Activated CD4-positive, alpha-beta T cell treated with anti-CD3 and anti-CD28 coated beads for 1 hour (primary cell): ENCODE measurements around the gene TSEN34.
"Not testable (repeated sequence)": the region's sequence is repeated elsewhere in the genome, so short reads cannot be mapped to it uniquely, and the experiment has no call there.

Source experiments
- DNase-seq: peaks from one replicate; pipeline ENCODE4 v3.0.0-alpha.2; 2020

TSEN34 gene

DNA sequence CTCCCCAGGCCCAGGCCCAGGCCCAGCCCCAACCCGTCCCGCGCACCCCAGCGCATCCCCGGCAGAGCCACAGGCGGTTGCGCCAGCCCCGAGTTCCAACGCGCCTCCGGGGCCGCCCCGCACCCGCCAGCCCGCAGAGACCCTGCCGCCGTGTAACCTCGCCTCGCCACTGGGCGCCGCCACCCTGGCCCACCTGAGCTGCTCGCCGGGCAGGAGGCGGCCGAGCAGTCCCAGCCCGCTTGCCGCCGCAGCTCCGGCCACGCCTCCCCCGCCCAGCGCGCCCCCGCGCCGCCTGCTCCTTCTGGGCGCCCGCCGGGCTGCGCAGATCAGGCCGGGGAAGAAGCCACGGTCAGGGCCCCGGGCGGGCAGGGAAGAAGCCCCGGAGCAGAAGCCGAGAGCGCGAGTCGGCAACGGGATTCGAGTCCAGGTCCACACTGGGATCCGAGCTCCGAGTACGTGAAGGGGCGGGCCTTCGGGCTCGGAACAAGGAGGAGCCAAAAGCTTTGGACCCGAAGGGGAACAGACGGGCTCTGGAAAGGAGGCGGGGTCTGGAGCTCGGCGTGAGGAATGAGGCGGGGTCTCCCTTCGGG lies 1.9 kb upstream of the TSEN34 start, which contains the start of gene MBOAT7:
Gene MBOAT7, minus strand, starts transcription at position 436 of the 590 bp plus-strand sequence. CDS start 1,072 bp downstream, outside the sequence.
- DNase-seq: peak; percentile 45

DNA sequence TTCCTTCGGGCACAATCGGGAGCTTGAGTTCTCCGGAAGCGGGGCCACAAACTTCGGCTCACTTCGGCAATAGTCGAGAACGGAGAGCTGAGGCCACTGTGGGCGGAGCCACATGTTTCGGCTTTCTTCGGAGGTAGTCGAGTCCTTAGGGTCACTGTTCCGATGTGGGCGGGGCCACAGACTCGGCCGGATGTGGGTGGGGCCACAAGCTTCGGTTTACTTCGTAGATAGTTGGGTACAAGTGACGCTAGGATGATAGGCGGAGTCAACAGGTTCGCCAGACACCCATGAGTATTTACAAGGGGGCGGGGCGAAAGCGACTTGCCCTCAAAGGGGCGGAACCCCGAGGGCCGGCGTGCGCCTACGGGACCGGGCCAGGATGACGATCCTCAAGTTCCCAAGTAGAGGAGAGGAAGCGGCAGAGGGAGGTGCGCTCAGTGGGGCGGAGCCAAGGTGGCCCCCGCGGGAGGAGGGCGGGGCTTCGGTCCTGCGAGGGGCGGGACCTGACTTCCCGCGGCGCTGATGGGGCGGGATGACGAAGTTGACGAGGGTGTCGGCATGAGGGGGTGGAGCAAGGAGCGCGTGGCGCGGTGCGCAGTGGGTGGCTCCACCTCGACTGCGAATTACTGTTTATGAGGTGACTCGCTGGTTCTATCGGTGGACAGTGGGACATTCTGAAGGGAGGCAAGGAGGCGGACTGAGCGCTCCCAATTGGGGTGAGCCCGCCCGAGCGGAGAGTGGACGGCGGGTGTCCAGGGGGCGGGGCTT lies 1.2 kb upstream of the TSEN34 start:
- peak; percentile 100 for DNase-seq

GRCh38 chr19:54190503-54191010 lies 551 bp upstream of the TSEN34 start:
- DNase-seq: peak; percentile 100

- no peak for DNase-seq
These were observed 824 bp downstream of the TSEN34 start for GRCh38 chr19:54191811-54192453.

DNA sequence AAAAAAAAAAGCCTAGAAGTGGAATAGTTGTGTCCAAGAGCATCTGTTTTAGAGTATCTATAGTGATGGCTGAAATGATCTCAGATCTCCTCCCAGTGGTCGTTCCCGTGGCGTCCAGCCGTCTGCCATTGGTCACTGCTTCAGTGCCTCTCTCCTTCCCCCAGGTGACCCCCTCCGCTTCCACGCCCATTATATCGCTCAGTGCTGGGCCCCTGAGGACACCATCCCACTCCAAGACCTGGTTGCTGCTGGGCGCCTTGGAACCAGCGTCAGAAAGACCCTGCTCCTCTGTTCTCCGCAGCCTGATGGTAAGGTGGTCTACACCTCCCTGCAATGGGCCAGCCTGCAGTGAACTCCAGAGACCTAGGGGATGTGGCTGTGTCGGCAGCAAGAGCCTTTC lies 1.9 kb downstream of the TSEN34 start:
- DNase-seq: no peak

- not testable (repeated sequence) for DNase-seq
These were observed 3.4 kb downstream of the TSEN34 start for GRCh38 chr19:54194463-54194862.

GRCh38 chr19:54196536-54196935 lies 5.4 kb downstream of the TSEN34 start:
- DNase-seq: no peak

GRCh38 chr19:54197121-54197520 lies 6.0 kb downstream of the TSEN34 start:
- no peak for DNase-seq

GRCh38 chr19:54199401-54199800 lies 8.3 kb downstream of the TSEN34 start:
- no peak for DNase-seq

- no peak for DNase-seq
These were observed 10.1 kb downstream of the TSEN34 start for GRCh38 chr19:54201172-54201701.

GRCh38 chr19:54201980-54202379 lies 10.9 kb downstream of the TSEN34 start:
- no peak for DNase-seq

- DNase-seq: no peak
These were observed 12.1 kb downstream of the TSEN34 start for GRCh38 chr19:54203151-54203611.

- DNase-seq: no peak
These were observed 13.8 kb downstream of the TSEN34 start for GRCh38 chr19:54204767-54205468.

GRCh38 chr19:54206030-54206830 lies 15.1 kb downstream of the TSEN34 start:
- no peak for DNase-seq

DNA sequence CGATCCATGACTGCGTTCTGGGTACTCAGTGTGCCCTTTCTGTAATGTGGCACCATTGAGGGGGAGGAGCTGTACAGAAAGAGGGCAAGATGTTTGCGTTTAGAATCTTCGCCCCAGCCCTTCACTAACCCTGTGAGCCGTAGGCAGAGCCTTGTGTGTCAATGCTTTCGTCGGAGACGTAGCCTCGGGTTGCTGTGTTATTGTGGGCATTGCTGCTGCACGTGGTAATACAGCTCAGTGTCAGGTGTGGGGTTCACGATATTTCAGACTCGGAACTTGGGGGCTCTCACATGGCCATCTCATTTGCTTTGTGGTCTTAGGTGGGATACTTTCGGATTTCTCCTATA lies 15.7 kb downstream of the TSEN34 start:
- DNase-seq: no peak

- not testable (repeated sequence) for DNase-seq
These were observed 16.1 kb downstream of the TSEN34 start for GRCh38 chr19:54207193-54207592.

DNA sequence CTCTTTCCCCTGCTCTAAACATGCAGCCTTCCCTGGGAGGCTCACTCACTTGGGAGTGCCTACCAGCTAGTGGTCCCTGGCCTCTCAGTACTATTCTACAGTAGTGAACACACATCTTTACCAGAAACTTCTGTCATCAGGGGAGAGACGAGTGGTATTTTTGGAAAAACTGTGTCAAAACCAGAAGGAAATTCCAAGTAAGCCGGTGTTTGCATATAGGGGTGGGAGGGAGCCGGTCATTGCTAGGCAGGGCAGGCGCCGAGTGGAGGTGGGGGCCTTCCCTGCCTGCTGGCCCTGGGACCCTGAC lies 16.5 kb downstream of the TSEN34 start:
- no peak for DNase-seq

- DNase-seq: no peak
These were observed 17.1 kb downstream of the TSEN34 start for GRCh38 chr19:54207983-54208783.

DNA sequence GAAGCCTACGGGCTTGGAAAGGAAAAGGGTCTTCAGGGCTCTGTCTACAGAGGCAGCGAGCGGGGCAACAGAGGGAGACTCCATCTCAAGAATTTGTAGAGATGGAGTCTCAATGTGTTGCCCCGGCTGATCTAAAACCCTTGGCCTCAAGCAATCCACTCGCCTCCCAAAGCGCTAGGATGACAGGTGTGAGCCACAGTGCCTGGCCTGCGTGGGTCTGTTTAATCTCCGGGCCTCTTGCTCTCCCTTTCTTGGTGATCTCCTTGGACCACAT lies 17.6 kb downstream of the TSEN34 start:
- DNase-seq: no peak

GRCh38 chr19:54209058-54209810 lies 18.1 kb downstream of the TSEN34 start:
- DNase-seq: no peak
